Nucleus accumbens (tissue), 56 donors: ENCODE data around the gene TRMT112.
A peak's percentile ranks its signal among the peaks of the same experiment; 100 is the strongest.
"Not testable (repeated sequence)": the region's sequence is repeated elsewhere in the genome, so short reads cannot be mapped to it uniquely, and the experiment has no call there.

Experiments
- DNase-seq, 56 donors: peaks; one replicate each; lab custom pipeline; 2025; lab: John Stamatoyannopoulos, UW

The TRMT112 gene

DNA sequence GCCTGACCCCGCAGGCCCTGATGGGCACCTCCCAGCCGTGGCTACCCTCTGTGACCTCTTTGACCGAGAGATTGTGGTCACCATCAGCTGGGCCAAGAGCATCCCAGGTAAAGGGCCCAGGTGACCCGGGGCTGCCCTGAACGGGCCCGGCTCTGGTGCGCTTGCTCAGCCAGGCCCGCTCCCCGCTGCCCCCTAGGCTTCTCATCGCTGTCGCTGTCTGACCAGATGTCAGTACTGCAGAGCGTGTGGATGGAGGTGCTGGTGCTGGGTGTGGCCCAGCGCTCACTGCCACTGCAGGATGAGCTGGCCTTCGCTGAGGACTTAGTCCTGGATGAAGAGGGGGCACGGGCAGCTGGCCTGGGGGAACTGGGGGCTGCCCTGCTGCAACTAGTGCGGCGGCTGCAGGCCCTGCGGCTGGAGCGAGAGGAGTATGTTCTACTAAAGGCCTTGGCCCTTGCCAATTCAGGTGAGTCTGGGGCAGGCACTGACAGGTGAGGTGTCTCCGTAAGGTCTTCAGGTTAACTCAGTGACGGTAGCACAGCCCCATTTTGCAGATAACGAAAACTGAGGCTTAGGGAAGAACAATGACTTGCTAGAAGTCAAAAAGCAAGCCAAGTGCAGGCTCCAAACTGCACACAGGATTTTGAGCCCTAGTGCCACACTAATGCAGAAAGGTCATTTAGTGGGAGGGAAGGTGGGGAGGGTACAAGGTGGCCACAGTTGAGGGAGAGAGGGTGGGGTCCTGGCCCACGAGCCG is 2.4 kb downstream of the TRMT112 start:
- no peak for DNase-seq

DNA sequence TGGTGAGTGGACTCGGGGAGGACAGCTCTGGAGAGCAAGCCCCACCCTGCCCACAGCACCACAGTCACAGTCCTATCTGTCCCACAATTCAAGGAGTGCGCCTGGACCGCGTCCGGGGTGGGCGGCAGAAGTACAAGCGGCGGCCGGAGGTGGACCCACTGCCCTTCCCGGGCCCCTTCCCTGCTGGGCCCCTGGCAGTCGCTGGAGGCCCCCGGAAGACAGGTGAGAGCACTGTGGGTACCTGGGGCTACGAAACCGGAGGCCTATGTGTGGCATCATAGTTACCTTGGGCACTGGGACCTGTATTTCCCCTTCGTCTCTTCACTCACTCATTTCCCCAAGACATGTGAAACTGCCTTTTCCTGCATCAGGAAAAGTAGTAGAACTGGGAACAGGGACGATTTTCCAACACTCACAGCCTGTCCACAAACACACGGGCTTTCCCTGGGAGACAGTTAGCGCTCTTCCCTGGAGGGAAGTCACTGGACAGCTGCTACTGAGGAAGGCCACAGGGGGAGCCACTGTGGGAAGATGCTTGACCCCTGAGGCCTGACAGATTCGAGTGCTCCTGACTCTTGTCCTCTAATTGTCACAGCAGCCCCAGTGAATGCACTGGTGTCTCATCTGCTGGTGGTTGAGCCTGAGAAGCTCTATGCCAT is 3.1 kb downstream of the TRMT112 start:
- DNase-seq: no peak

DNA sequence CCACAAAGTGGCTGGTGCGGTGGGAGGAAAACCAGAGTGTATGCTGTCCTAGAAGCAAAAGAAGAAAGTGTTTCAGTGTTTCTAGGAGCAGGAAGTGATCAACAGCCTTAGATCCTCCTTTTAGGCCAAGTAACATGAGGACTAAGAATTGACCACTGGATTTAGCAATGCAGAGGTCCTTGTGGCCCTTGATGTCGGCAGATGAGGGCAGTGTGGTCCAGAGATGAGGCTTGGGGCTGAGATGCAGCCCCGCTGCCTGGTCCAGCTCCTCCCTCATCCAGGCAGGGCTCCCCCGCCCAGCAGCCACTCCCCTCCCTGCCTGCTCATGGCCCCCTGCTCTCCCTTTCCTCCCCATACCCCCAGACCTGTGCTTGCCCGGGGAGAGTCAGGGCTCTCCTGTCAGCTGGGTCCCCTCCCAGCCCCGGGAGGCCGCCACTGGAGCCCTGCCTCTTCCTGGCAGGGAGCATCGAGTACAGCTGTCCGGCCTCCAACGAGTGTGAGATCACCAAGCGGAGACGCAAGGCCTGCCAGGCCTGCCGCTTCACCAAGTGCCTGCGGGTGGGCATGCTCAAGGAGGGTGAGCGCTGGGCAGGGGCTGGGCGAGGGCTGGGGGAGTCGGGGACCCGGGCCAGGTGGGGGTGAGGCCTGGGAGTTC is 3.7 kb downstream of the TRMT112 start:
- DNase-seq: peak in 14 of 56 donors; percentile 18 to 69 (median 32)

DNA sequence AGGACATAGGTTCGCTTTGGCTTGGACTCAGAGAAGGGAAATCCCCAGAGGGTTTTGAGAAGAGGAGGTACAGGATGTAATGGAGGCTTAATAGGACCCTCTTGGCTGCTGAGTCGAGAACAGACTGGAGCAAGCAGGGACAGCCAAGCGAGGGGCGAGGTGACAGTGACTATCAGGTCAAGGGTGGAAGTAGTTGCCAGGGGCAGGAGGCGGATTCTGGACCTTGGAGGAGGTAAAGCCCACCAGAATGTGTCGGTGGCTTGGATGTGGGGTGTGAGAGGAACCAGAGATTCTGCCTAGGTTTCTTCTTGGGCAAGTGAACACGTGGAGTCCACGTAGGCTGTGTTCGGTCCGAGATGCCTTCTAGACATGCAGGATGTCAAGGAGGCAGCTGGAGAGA is 4.4 kb downstream of the TRMT112 start:
- no peak for DNase-seq

DNA sequence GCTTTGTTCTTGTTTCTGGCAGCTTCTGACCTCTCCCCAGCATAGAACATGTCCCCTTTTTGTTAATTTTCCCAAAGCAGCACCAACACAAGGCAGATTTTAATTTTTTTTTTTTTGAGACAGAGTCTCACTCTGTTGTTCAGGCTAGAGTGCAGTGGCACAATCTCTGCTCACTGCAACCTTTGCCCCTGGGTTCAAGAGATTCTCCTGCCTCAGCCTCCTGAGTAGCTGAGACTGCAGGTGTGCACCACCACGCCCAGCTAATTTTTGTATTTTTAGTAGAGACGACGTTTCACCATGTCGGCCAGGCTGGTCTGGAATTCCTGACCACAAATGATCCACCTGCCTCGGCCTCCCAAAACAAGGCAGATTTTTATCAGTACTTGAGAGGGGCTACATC is 9.6 kb downstream of the TRMT112 start:
- DNase-seq: not testable (repeated sequence)

DNA sequence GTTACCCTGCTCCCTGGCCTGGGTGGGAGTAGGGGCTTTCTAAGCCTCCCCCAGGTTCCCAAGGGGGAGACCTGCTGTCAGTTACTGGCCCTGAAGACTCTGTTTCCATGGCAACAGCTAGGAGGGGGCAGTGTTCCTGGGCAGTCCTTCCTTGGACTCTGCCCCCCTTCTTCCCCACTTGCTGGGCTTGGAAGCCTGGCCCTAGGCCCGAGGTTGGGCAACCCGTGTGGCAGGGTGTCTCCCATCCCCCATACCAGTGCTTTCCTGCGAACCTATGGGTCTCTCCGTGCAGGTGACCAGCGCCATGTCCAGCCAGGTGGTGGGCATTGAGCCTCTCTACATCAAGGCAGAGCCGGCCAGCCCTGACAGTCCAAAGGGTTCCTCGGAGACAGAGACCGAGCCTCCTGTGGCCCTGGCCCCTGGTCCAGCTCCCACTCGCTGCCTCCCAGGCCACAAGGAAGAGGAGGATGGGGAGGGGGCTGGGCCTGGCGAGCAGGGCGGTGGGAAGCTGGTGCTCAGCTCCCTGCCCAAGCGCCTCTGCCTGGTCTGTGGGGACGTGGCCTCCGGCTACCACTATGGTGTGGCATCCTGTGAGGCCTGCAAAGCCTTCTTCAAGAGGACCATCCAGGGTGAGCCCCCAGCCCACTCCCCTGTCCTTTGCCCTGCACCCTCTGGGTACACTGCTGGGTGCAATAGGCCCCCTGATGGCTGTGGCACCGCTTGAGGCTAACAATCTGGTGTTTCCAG is 10.3 kb downstream of the TRMT112 start:
- peak in 4 of 56 donors; percentile 21 to 59 (median 32) for DNase-seq

DNA sequence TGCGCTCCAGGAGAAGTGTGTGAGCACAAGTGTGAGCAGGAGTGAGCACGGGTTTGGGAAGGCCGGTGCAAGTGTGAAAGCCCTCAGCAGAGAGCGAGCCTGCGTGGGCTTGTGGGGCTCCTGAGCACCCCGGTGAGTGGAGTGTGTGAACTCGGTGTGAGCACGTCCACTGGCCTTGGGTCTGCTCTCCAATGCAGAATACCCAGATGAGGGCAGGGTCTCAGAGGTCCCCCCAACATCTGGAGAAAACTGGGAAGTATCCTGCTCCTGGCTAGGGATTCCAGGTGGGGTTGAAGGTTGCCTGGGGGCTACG is 10.8 kb downstream of the TRMT112 start:
- DNase-seq: peak in 1 of 56 donors; percentile 29

DNA sequence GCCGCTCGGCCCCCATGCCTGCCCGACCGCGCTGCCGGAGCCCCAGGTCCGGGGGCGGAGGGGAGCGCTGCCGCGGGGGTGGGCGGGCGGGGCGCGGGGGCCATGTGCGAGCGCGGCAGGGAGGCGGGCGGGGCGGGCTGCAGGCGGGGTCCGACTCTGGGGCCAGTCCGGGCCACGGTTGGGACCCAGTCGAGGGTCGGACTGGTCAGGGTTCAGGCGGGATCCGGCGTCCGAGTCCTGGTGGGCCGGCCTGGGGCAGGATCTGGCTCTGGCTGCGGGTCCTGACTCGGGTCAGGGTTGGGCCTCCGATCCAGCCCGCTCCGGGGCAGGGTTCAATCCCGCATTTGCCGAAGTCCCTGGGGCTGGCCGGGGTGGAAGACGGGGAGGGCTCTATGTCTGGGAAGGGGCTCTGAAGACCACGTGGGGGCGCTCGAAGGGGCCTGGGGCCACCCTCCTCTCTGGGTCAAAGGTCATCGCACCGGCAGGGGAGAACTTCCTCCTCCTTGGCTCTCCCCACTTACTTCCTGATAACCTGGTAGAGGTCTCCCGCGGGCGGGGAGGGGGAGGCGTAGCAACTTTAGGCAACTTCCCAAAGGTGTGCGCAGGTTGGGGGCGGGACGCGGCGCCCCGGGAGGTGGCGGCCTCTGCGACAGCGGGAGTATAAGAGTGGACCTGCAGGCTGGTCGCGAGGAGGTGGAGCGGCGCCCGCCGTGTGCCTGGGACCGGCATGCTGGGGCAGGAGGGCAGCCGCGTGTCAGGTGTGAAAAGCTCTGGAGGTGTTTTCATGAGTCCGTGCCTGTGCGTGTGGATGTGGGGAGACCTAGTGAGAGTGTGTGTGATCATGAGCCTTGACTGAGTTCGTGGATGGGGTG is 11.4 kb downstream of the TRMT112 start:
- peak in 41 of 56 donors; percentile 18 to 83 (median 60) for DNase-seq

DNA sequence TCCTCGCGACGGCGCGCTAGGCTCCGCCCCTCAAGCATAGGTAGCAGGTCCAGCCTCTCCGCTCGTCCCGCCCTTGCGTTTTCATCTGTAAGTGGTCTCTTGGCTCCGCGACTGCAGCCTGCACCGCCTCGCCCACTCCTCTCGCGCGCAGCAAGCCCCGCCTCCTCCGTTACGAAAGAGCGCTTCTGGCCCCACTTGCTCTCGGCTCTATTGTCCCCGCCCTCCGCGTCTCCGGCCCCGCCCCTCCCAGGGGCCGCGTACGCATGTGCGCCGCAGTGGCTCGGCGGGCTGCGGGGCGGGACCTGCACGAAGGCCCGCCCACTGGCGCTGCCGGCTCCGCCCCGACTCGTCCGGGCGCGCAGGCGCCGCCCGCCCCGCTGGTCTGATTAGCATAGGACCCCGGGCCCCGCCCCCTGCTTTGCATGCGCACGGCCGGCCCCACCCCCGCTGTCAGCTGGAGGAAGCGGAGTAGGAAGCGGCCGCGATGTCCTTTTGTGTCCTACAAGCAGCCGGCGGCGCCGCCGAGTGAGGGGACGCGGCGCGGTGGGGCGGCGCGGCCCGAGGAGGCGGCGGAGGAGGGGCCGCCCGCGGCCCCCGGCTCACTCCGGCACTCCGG is 12.2 kb downstream of the TRMT112 start, which contains the start of gene ESRRA:
TSS of gene ESRRA (plus strand) at position 450 of the 616 bp plus-strand sequence. CDS start 1,656 bp downstream, outside the sequence.
- peak; percentile 82 to 100 (median 99) for DNase-seq

DNA sequence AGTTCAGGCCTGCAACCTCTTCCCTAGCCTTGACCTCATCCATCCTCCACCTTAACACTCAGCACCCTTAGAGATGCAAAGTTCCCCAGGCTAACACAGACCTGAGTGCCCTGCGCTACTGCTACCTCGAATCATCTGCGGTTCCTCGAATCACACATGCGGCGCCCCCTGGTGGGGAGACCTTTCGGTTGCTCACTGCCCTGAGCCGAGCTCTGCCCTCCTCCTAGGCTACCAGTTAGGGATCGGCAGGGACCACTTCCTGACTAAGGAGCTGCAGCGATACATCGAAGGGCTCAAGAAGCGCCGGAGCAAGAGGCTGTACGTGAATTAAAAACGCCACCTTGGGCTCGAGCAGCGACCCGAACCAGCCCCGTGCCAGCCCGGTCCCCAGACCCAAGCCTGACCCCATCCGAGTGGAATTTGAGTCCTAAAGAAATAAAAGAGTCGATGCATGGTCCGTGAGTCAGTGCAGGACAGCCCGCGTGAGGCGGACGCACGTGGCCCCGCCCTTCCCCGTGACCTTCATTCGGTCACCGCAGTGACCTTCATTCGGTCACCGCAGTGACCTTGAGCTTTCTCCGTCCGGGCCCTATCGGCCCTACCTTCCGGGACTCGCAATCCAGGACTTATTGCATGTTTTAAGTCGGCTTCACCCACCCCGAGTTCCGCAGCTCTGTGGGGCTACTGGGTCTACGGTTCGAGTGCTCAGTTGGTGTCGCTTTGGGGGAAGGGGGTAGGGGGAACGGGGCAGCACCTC is 12.9 kb downstream of the TRMT112 start:
- DNase-seq: peak in 55 of 56 donors; percentile 42 to 95 (median 78)

DNA sequence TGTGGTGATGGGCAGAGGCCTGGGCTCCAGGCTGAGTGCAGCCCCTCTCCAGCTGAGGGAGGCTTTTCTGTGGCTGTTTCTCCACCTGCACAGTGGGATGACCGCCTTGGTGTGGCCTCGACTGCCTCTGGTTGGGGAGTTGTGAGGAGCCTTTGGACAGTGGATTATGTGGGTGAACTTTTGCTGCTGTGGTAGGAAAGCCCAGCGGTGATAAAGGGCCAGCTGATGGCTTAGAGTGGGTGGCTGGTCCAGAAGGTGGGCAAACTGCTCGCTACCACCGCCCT is 13.4 kb downstream of the TRMT112 start:
- no peak for DNase-seq

DNA sequence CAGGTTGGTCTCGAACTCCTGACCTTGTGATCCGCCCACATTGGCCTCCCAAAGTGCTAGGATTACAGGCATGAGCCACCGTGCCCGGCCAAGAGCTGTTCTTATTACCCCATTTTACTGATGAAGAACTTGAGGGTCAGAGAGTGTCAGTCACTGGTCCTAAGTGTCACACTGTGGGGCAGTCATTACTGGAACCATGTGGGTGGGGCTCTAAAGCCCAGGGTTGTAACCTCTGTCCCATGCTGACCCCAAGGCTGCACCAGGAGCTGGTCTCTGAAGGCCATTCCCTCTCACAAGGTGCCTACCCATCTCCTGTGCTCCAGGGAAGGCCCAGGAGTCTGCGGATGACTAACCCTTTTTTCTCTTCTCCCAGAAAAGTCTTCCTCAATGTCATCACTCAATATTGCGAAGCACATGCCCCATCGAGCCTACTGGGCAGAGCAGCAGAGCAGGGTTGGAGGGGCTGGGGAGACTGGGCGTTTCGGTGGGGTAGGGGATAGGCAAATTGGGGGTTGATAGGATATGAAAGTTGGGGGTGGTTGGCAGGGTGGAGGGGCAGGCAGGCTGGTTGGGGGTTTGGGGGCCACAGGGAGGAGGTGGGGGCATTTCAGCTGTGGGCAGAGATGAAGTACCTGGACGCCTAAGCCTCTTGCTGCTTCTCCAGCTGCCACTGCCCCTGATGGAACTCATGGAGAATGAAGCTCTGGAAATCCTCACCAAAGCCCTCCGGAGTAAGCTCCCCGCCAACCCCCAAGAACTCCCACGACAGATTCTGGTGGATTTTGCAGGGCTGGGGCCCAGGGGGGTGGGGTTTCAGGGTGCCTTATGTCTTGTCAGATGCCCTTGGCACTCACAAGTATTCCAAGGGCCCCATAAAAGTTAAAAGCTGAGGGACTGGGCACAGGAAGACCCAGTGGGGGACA is 14.0 kb downstream of the TRMT112 start:
- DNase-seq: no peak

DNA sequence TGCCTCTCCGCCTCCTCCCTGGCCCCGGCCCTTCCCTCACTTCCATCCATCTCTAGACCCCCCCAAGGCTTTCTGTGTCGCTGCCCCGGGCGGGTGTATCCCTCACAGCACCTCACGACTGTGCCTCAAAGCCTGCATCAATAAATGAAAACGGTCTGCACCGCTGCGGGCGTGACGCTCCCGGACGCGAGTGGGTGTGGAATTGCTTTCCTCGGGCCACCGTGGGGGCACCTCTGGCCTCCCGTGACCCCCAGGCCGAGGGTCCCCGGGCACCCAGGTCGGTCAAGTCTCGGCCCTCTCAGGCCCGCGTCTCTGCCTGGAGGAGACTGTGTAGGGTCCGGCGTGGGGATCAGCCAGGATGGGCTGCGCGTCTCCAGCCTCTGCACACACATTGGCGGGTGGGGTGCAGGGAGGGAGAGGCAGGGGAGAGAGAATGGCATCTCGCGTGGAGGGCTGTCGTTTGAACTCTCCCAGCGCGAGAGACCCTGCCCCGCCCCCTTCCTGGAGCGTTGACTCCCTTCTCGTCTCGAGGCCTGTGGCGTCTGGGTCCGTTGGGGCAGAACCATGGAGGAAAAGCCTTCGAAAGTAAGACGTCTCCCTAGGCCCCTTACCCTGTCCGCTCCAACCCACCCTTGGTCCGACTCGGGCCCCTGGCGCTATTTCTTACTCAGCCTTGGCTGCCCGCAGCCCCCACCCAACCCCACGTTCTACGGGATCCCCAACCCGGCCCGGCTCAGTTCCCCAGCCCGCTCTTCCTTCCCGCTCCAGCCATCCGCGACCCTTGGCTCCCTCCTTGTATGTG is 17.3 kb downstream of the TRMT112 start, which contains the start of gene CATSPERZ:
TSS of gene CATSPERZ (plus strand) at position 512 of the 802 bp plus-strand sequence. CDS start at position 565, 53 bp downstream.
- DNase-seq: peak in 4 of 56 donors; percentile 34 to 49 (median 44)

DNA sequence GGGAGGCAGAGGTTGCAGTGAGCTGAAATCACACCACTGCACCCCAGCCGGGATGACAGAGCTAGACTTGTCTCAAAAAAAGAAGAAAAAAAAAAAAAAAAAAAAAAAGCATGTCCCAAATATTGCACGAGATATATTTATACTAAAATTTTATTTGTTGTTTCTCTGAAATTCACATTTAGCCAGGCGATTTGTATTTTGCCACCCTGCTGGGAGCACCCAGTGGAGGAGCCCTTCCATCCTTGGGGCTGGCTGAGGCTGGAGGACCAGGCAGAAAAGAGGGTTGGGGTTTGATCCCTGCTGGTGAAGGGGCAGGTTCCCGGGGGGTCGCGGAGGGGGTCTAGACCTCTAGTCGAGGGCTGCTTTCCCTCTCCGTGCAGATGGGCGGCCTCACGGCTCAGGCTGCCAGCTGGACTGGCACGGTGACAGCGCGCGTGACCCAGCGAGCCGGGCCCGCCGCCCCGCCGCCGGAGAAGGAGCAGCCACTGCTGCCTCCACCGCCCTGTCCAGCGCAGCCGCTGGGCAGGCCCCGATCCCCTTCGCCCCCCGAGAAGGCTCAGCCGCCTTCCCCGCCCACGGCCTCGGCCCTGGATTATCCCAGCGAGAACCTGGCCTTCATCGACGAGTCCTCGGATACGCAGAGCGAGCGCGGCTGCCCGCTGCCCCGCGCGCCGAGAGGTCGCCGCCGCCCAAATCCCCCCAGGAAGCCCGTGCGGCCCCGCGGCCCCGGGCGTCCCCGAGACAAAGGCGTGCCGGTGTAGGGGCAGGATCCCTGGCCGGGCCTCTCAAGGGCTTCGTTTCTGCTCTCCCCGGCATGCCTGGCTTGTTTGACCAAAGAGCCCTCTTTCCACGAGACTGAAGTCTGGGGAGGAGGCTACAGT is 18.2 kb downstream of the TRMT112 start:
- DNase-seq: peak in 53 of 56 donors; percentile 10 to 82 (median 59)

DNA sequence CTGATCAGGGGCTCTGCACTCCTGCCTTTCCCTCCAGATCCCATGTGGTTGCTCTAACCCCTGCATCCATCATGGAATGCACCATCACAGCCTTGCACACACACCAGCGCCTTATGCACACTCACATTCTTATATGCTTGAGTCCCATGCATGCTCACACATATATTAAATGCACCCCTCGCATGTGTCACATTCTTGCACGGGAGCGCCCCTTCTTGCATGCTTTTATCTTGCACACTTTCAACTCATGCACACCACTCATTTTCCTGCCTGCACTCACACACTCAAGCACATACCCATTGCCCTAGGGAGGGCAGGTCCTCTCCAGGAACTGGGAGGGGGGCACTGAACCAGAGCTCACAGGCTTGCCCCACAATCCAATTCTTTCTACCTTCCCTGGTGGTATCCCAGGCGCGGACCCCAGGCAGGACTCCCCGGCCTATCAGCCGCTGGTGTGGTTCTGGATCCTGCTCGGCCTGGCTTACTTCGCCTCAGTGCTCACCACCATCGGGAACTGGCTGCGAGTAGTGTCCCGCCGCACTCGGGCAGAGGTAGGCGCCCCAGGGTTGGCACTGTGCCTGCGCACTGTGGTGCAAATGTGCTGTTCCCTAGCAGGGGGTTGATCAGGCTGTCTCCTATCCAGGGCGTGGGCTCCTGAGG is 19.5 kb downstream of the TRMT112 start:
- DNase-seq: no peak
